HEK293T (cell line): ENCODE measurements around the gene ADTRP.

Experiments
- BHLHE40 ChIP-seq: fragments of 450-650 bp; IDR thresholded peaks from 2 replicates; pipeline ENCODE4 v1.6.1; 2016; ENCODE audit warnings: mild to moderate bottlenecking, moderate library complexity, borderline replicate concordance
- FOXA1 ChIP-seq: fragments of 450-650 bp; IDR thresholded peaks from 2 replicates; pipeline ENCODE4 v1.6.1; 2016; ENCODE audit warnings: mild to moderate bottlenecking
- FOXK2 ChIP-seq: fragments of 450-650 bp; IDR thresholded peaks from 2 replicates; pipeline ENCODE4 v1.6.1; 2016; ENCODE audit warnings: mild to moderate bottlenecking
- HDGF ChIP-seq: fragments of 450-650 bp; IDR thresholded peaks from 2 replicates; pipeline ENCODE4 v1.6.1; 2017; ENCODE audit warnings: antibody characterized with exemption, borderline replicate concordance
- NFRKB ChIP-seq: fragments of 450-650 bp; IDR thresholded peaks from 2 replicates; pipeline ENCODE4 v1.6.1; 2016; ENCODE audit warnings: mild to moderate bottlenecking, moderate library complexity
- PKNOX1 ChIP-seq: fragments of 450-650 bp; IDR thresholded peaks from 2 replicates; pipeline ENCODE4 v1.6.1; 2016
- SP1 ChIP-seq: fragments of 450-650 bp; IDR thresholded peaks from 2 replicates; pipeline ENCODE4 v1.6.1; 2017
- ZNF384 ChIP-seq: fragments of 450-650 bp; IDR thresholded peaks from 2 replicates; pipeline ENCODE4 v1.6.1; 2016

- TF ChIP-seq ZNF384: no peak
- no peak for TF ChIP-seq FOXK2
- no peak for TF ChIP-seq HDGF
- TF ChIP-seq SP1: no peak
- TF ChIP-seq FOXA1: no peak
- no peak for TF ChIP-seq PKNOX1
- TF ChIP-seq NFRKB: no peak
- no peak for TF ChIP-seq BHLHE40
These were observed 90.2 kb downstream of the ADTRP start for GRCh38 chr6:11688425-11688709.
